Stimulated activated CD8-positive, alpha-beta memory T cell treated with anti-CD3 and anti-CD28 coated beads, Interleukin-4, amount 100 ng/mL, for 48 hours (primary cell): Measurements from ENCODE around the gene SCGB1A1.
"Not testable (repeated sequence)": the region's sequence is repeated elsewhere in the genome, so short reads cannot be mapped to it uniquely, and the experiment has no call there.

Experiments used
- DNase-seq: peaks from one replicate; pipeline ENCODE4 v3.0.0-alpha.2; 2020

Gene SCGB1A1

GRCh38 chr11:62418733-62419132 is at the start of gene SCGB1A1:
SCGB1A1 (plus strand) TSS chr11:62419033; CDS start chr11:62419096, 63 bp downstream.
- DNase-seq = no peak

DNA sequence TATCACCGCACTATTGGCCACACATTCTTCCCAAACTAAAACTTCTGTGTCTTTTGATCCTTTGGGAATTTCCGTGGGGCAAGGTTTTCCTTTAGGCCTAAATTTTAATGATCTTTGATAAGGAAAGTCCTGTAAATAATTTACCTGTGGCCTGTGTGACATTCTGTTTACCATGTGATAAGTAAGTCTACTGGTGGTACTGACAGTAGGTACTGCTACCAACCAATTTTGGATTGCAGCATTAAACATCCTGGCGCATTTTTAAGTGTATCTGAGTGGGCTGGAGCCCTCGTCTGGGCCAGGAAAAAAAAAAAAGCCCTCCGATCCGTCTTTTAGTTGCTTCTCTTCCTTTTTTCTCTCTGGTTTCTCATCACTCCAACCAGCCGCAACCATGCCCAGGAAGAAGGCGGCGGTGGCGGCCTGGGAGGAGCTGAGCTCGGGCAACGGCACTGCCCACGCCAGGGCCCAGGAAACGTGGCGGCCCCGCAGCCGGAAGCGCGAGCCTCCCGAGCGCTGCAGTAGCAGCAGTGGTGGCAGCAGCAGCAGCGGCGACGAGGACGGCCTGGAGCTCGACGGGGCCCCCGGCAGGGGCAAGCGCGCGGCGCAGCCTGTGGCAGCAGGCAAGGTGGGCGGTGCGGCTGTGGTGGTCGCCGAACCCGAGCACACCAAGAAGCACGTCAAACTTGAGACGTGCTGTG is 47.9 kb upstream of the SCGB1A1 start:
- peak; percentile 61 for DNase-seq

DNA sequence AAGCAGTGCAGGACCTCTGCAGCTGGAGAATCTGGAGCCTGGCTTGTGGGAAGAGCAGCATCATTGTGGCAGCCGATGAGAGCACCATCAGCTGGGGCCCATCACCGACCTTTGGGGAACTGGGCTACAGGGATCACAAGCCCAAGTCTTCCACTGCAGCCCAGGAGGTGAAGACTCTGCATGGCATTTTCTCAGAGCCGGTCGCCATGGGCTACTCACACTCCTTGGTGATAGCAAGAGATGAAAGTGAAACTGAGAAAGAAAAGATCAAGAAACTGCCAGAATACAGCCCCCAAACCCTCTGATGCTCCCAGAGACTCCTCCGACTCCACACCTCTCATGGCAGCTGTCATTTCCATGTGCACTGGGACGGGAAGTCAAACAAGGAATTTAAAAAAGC is 46.0 kb upstream of the SCGB1A1 start:
- DNase-seq = no peak

DNA sequence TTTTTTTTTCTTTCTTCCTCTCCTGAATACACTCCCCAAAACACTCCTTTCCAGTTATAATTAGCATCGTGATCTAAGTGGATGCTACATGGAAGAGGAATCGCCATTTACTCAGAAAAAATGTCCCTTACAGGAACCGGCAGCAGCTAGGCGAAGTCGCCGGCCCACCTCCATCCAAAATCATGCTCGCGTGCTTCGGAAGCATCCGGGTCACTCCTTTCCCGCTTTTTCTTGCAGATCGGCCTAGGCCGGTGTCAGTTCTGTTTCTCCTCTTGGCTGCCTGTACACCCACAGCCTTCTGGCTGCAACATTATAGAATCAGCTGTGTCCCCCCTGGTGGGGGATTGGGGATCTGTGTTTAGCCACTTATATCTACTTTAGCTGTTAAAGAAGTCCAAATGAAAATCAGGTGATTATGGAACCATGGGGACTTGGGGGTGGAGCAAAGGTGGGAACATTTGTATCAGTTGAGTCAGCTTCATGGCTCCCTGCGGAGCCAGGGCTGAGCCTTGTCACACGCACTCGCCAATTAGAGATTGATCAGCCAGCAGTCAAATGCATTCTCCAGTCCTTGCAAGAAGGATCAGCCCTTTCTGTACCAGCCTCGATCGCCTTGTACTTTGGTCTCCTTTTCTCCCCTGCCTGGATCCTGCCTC is 45.2 kb upstream of the SCGB1A1 start:
- DNase-seq = no peak

GRCh38 chr11:62374801-62375200 is 44.0 kb upstream of the SCGB1A1 start:
- DNase-seq = no peak

DNA sequence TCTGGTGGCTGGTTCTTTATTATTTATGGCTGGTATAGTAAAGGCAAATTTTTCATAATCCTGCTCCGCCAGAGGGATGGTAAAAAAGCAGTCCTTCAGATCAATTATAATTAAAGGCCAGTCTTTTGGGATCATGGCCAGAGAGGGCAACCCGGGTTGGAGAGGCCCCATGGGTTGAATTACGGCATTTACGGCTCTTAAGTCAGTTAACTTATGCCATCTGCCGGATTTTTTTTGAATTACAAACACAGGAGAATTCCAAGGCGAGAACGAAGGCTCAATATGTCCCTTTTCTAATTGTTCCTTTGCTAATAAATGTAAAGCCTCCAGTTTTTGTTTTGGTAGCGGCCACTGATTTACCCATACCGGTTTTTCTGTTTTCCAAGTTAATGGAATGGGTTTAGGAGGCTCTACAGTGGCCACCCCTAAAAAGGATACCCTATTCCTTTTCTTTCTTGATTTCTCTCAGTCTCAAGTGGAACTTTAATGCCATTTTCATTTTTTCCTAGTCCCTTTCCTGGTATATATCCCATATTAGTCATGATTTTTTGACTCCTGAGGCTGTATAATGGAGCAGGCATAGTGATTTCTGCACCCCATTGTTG is 40.3 kb upstream of the SCGB1A1 start:
- DNase-seq = not testable (repeated sequence)

- DNase-seq = not testable (repeated sequence)
Observed at GRCh38 chr11:62379586-62379985, 39.2 kb upstream of the SCGB1A1 start.

- peak; percentile 35 for DNase-seq
Observed at GRCh38 chr11:62380821-62381245, 38.0 kb upstream of the SCGB1A1 start.

DNA sequence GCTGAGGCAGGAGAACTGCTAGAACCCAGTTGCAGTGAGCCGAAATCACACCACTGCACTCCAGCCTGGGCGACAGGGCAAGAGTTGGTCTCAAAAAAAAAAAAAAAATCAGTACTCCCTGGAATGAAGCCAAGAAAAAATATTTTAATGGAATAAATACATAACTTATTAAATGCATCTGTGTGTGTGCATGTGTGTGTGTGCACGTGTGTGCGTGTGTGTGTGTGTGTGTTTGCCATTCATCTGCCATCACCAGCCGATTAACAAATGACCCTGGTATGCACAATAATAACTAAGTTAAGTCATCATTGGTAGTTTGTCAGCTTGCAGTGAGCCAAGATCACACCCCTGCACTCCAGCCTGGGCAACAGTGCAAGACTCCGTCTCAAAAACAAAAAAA is 35.0 kb upstream of the SCGB1A1 start:
- no peak for DNase-seq

GRCh38 chr11:62386083-62386482 is 32.8 kb upstream of the SCGB1A1 start:
- not testable (repeated sequence) for DNase-seq

DNA sequence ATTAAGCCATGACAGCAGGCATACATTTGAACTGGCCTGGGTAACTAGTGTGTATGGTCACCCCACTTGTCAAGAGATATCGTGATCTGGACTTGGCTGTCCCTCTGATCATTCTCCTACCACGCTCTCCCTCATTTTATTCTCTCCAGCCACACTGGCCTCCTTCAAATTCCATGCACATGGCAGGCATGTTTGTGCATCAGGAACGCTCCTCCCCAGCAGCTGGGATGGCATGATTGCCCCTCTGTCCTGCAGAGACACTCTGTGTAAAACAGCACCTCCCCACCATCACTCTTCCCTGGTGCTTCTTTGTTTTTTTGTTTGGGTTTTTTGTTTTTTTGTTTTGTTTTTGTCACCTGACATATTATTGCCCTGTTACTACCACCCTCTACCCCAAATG is 31.5 kb upstream of the SCGB1A1 start:
- no peak for DNase-seq

DNA sequence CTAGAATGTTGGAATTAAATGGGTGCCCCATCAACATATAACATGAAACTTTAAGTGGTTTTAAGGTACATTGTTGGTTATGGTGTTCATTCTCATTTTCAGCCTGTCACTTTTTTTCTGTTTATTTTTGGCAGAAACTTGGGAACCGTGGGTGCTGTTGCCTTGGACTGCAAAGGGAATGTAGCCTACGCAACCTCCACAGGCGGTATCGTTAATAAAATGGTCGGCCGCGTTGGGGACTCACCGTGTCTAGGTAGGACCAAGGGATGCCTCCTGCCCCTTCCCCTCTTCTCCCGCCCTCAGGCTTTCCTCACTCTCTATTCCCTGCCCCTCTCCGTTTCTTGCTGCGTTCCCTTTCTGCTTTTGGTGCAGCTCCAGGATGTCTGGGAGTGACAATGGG is 29.8 kb upstream of the SCGB1A1 start:
- no peak for DNase-seq

- no peak for DNase-seq
Observed at GRCh38 chr11:62390237-62390636, 28.6 kb upstream of the SCGB1A1 start.

DNA sequence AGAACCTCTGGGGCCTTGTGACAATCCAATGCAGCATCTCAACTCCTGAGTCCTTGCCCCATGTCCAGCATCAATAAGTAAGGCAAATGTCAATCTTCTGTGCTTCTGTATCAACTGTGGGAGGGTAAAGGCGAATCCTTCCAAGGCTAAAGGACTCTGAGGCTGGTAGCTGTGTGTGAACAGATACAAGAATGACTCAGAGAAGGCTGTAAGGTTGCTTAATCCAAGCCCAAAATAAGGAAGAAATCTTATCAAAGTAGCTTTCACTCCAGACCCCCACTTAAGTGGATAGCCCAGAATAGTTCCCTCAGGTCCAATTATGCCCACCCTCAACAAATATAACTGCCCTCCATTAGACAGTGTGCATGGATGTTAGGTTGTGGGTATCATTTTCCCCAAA is 28.1 kb upstream of the SCGB1A1 start:
- DNase-seq = no peak

DNA sequence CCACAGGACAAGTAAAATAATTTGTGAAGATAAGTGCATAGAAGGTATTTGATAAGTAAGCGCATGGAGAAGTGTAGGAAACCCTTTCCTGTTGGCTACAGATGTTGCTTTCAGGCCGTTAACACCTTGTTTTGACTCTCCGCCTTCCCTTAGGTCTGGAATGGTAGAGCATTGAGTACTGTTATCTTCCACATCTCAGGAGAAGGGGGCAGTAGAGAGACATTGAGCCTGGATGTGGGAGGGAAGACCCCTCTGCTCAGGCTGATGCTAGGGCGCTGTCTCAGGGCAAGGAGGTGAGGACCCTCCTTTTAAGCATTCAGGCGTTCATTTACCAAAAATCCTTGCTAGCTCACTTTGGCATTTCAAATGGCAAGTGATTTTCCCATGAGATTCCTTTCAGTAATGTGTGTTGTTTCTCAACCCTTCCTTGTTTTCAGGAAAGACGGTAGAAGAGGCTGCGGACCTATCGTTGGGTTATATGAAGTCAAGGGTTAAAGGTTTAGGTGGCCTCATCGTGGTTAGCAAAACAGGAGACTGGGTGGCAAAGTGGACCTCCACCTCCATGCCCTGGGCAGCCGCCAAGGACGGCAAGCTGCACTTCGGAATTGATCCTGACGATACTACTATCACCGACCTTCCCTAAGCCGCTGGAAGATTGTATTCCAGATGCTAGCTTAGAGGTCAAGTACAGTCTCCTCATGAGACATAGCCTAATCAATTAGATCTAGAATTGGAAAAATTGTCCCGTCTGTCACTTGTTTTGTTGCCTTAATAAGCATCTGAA is 27.0 kb upstream of the SCGB1A1 start:
- DNase-seq = no peak

- DNase-seq = no peak
Observed at GRCh38 chr11:62392506-62392905, 26.3 kb upstream of the SCGB1A1 start.

DNA sequence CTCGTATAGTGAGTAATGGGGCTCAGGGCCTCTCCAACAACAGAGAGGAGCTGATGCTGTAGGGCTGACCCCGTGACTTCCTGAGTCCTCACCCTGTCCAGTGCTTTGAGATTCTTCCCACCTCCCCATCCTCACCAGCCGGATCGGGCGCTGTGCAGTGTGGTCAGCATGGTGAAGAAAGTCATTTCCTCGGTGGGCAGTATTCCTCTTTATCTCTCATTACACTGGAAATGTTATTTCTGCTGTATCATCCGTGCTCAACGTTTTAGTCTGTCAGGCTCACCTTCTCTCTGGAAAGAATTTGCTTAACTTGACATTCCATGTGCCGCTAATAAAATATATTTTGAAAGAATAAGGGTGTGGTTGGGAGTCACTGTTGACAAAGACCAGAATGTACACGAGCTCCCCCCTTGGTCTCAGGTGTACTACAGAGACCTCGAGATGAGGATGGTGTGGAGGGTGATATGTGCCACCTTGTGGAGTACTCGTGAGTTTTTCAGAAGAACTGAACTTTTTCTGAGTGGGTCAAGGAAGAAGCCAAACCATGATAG is 25.7 kb upstream of the SCGB1A1 start:
- no peak for DNase-seq

DNA sequence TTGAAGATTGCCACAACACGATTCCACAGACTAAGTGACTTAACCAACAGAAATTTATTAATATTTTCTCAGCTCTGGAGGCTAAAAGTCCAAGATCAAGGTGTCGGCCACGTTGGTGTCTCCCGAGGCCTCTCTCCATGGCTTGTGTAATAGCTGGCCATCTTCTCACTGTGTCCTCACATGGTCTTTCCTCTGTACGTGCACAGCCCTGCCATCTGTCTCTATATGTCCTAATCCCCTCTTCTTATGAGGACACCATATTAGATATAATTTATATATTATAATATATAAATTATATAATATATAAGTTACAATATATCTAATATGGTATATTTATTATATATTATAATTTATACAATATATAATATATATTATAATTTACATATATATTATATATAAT is 25.1 kb upstream of the SCGB1A1 start:
- no peak for DNase-seq

DNA sequence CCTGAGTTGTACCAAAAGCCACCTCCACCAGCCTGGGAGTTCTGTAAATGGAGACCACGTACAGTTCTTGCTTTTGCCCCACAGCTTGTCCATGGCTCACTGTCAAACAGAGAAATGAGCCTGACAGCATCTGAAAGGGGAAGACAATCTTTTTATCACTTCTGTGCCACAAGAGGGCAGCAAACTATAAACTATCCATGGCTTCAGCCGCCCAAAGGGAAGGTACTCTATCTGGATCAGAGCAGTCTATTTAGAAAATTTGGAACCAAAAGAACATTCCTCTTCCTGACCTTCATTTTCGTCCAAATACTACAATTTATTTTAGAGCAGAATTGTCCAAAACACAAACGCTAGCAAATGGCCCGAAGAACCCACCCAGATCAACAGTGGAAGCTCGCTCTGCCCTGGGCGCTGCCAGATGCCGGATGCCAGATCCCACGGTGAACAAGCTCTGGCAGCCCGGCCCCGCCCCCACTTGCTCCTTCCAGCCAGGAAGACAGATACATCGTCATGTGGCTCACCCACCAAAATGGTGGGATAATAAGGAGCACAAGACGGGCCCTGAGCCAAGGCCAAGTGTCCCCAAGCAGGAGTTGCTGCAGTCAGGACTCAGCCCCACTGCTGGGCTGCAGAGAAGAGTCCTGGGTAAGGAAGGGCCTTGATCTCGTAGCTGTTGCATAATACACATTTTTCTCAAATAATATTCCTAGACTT is 23.9 kb upstream of the SCGB1A1 start:
- peak; percentile 46 for DNase-seq

DNA sequence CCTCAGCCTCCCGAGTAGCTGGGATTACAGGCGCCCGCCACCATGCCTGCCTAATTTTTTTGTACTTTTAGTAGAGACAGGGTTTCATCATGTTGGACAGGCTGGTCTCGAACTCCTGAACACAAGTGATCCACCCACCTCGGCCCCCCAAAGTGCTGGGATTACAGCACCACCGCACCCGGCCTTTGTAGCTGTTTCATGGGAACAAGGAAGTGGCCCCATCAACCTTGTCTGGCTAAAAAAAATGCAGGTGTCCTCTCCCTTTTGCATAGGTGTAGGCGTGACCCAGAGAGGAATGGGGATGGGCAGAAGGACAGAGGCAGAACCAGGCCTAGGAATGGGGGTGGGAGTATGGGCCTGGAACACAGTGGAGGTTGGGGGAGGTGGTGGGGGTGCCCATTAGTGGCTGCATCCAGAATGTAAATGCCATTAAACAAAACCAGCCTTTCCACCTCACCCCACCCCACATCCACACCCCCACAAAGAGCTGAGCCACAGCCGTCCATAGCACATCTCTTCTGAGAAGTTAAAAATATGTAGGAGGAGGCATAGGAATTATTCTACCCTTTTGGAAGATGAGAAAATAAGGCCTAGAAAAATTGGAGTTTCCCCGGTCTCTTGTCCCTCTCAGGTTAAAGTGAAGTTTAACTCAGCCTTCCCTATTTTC is 22.8 kb upstream of the SCGB1A1 start:
- DNase-seq = no peak

DNA sequence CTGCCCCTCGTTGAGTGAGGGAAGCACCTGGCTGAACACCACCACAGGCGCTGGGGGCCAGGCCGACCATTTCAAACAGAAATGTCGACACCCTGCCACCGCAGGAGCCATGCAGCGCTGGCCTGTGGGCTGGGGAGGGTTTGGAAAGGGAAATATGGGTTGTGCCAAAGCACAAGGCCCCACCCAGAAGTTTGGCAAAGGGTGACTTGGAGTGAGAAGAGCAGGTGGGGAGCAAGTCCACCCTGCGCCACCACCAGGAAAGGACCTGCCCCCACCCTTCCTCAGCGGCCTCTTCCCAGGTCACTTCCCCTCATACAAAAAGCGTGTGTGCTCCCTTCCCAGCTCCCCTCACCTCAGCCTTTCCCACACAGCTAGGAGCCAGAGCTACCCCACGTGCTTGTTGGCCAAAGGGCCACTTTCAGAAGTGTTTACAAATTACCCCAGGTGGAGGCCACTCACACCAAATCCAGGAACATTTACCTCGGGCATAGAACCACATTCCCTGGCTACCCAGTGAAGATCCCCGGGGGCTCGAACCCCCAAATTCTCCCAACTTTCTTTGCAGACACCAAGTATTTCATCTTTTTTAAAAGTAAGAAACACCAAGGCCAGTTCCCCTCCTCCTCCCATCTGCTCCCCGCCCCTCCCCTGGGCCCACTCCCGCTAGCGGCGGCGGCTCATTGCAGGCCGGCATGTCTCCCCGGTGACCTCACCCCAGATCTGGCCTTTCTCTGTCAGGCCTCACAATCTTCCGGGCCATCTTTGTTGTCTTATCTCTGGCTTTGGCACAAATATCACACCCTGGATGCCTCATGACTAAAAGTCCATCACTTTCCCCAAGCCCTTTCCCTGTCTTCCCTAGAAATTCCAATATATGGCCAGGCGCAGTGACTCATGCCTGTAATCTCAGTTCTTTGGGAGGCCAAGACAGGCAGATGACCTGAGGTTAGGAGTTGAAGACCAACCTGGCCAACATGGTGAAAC is 20.5 kb upstream of the SCGB1A1 start:
- no peak for DNase-seq
